Fibroblast of pulmonary artery (primary cell): ENCODE results near the gene NAA60.

Experiments used
- DNase-seq: peaks from one replicate; pipeline ENCODE4 v3.0.0-alpha.2; 2010; ENCODE audit warnings: low read depth
- H3K4me3 ChIP-seq: replicated peaks from 2 replicates; pipeline ENCODE4 v1.5.1; 2011; ENCODE audit warnings: low read depth, mild to moderate bottlenecking, control low read depth, low read length, moderate library complexity
- TF ChIP-seq, protein P1 (sequence below): IDR thresholded peaks from 2 replicates; pipeline ENCODE4 v1.5.1; 2011; ENCODE audit warnings: mild to moderate bottlenecking, control low read depth, low read length, inconsistent platforms; ENCODE audit errors: missing control alignments

Gene NAA60

DNA sequence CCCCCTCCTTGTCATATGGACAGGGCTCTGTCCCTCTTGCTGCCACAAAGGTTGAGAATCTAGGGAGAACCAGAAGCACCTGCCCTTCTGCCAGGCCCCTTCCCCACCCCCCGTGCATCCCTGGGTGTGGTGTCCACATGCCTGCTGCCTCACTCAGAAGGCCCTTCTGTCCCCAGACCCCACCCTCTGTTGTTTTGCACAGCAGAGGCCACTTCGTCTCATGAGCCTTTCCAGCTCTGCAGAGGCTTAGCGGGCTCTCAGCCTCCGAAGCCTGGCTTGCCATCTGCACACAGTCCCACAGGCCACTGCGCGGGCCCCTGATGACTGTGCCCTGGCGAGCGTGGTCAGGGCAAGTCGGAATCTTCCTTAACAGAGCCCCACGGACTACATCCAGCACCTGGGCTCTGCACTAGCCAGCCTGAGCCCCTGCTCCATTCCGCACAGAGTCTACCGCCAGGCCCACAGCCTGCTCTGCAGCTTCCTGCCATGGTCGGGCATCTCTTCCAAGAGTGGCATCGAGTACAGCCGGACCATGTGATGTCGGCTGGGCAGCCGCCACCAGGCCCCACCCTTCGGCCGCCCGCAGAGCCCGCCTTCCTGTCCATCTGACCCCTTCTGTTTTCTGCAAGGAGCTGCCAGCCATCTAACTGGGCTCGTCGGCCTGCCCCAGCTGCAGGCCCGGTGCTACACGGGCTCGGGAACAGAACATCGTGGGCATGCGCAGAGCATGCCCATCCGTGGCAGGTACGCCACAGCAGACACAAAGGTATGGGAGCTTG is 41.0 kb downstream of the NAA60 start:
- no peak for DNase-seq
- H3K4me3 ChIP-seq: no peak overlapping the region
- TF ChIP-seq, protein P1, sequence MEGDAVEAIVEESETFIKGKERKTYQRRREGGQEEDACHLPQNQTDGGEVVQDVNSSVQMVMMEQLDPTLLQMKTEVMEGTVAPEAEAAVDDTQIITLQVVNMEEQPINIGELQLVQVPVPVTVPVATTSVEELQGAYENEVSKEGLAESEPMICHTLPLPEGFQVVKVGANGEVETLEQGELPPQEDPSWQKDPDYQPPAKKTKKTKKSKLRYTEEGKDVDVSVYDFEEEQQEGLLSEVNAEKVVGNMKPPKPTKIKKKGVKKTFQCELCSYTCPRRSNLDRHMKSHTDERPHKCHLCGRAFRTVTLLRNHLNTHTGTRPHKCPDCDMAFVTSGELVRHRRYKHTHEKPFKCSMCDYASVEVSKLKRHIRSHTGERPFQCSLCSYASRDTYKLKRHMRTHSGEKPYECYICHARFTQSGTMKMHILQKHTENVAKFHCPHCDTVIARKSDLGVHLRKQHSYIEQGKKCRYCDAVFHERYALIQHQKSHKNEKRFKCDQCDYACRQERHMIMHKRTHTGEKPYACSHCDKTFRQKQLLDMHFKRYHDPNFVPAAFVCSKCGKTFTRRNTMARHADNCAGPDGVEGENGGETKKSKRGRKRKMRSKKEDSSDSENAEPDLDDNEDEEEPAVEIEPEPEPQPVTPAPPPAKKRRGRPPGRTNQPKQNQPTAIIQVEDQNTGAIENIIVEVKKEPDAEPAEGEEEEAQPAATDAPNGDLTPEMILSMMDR: no peak

DNA sequence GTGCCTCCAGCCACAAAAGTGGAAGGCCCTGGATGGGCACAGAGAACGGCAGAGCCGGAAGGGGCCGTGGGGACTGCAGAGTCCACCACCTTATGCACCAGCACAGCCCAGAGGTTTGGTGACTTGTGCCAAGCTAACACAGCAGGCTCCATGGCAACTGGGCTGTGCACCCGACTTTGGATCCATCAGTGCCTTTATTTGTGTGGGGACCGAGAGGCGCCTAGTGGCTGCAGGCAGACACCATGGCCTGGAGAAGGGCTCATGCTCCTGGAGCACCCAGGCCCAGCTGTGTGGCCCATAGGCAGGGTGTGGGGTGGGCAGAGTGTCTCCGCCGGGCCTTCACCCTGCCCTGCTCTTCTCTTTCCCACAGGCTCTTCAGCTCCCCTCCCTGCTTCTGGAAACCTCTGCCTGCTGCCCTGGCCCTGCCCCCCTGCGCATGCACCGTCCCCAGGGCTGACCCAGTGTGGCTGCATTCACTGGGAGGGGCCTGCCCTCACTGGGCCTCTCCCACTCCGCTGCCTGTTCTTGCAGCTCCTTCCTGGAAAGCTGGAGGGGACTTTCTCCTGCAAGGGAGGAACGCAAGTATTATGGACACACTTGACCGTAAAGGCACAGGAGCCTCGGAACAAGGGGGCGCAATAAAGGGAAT is 41.7 kb downstream of the NAA60 start:
- H3K4me3 ChIP-seq: no peak overlapping the region
- DNase-seq: no peak
- TF ChIP-seq, protein P1: no peak

- TF ChIP-seq, protein P1: no peak
- no peak for DNase-seq
- H3K4me3 ChIP-seq: no peak overlapping the region
Observed at GRCh38 chr16:3485821-3486505, 42.5 kb downstream of the NAA60 start.

GRCh38 chr16:3486506-3487215 is 43.2 kb downstream of the NAA60 start:
- TF ChIP-seq, protein P1: no peak
- DNase-seq: no peak
- no peak overlapping the region for H3K4me3 ChIP-seq

DNA sequence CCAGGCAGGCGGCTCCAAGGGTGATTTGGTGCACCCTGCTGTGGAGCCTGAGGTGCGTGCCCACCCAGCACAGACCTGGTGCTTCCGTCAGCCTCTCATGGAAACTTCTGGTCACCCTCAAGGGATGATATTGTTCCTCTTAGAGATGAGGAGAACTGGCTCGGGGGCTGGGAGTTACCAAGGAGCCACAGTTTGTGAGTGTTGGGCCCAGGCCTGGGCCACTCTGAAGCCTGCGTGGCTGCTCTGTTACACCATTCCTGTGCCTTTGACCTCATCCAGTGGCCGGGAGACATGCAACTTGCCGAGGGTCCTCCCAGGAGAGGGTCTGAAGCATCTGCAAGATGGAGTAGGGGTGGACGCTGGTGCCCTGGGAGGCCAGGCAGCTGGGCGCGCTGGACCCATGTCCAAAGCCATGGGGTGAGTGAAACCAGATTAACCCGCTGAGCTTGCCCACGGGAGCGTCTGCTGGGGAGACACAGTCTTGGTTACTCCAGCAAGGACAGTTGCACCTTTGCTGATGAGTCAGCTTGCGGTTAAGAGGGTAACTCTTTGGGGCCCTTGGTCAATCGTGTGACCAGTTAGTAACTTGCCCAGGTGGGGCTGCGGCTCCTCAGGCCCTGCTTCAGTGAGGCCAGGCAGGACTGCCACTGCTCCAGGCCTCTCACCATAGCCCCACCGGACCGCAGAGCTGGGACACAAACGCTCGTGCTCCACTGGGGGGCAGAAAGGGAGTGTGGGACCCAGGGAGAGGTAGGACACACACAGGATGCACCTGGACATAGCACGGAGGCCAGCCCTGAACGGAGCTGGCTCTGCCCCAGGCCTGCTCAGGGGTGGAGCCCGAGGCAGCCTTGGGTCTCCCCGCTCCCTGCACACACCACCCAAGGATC is 44.3 kb downstream of the NAA60 start:
- H3K4me3 ChIP-seq: no peak overlapping the region
- TF ChIP-seq, protein P1: no peak

GRCh38 chr16:3488801-3489200 is 45.3 kb downstream of the NAA60 start:
- no peak overlapping the region for H3K4me3 ChIP-seq
- no peak for DNase-seq
- TF ChIP-seq, protein P1: no peak

More for the DNA sequence above, 44.3 kb downstream of the NAA60 start:
- DNase-seq: no peak
